Ishikawa (cell line): Measurements from ENCODE around the gene MAP2K3.

Experiments used
- CEBPB ChIP-seq: IDR thresholded peaks from 2 replicates; pipeline ENCODE4 v1.6.1; 2012
- CREB1 ChIP-seq: IDR thresholded peaks from 2 replicates; pipeline ENCODE4 v1.6.1; 2012; ENCODE audit warnings: low read depth
- EGR1 ChIP-seq: IDR thresholded peaks from 2 replicates; pipeline ENCODE4 v1.6.1; 2012
- EP300 ChIP-seq: IDR thresholded peaks from 2 replicates; pipeline ENCODE4 v1.6.1; 2012; ENCODE audit warnings: borderline replicate concordance
- FOXM1 ChIP-seq: IDR thresholded peaks from 2 replicates; pipeline ENCODE4 v1.6.1; 2012; ENCODE audit warnings: low read depth, borderline replicate concordance
- NFIC ChIP-seq: IDR thresholded peaks from 2 replicates; pipeline ENCODE4 v1.6.1; 2012
- RAD21 ChIP-seq: IDR thresholded peaks from 2 replicates; pipeline ENCODE4 v1.6.1; 2012; ENCODE audit warnings: low read depth
- REST ChIP-seq: IDR thresholded peaks from 2 replicates; pipeline ENCODE4 v1.6.1; 2012; ENCODE audit warnings: low read depth, mild to moderate bottlenecking
- TAF1 ChIP-seq: IDR thresholded peaks from 2 replicates; pipeline ENCODE4 v1.6.1; 2012; ENCODE audit warnings: low read depth, mild to moderate bottlenecking
- TCF12 ChIP-seq: IDR thresholded peaks from 2 replicates; pipeline ENCODE4 v1.6.1; 2012; ENCODE audit warnings: low read depth
- TEAD4 ChIP-seq: IDR thresholded peaks from 2 replicates; pipeline ENCODE4 v1.6.1; 2012
- USF1 ChIP-seq: IDR thresholded peaks from 2 replicates; pipeline ENCODE4 v1.6.1; 2012
- YY1 ChIP-seq: IDR thresholded peaks from 2 replicates; pipeline ENCODE4 v1.6.1; 2012; ENCODE audit warnings: low read depth
- ZBTB7A ChIP-seq: IDR thresholded peaks from 2 replicates; pipeline ENCODE4 v1.6.1; 2012; ENCODE audit warnings: low read depth
- TF ChIP-seq, protein P1 (sequence below): IDR thresholded peaks from 2 replicates; pipeline ENCODE4 v1.6.1; 2012

Gene MAP2K3

GRCh38 chr17:21363776-21364642 is 79.5 kb downstream of the MAP2K3 start:
- TF ChIP-seq EGR1: no peak
- TF ChIP-seq EP300: no peak
- no peak for TF ChIP-seq TEAD4
- no peak for TF ChIP-seq ZBTB7A
- TF ChIP-seq USF1: no peak
- TF ChIP-seq TCF12: no peak
- TF ChIP-seq CREB1: no peak
- no peak for TF ChIP-seq REST
- no peak for TF ChIP-seq CEBPB
- TF ChIP-seq, protein P1, sequence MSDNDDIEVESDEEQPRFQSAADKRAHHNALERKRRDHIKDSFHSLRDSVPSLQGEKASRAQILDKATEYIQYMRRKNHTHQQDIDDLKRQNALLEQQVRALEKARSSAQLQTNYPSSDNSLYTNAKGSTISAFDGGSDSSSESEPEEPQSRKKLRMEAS: no peak
- TF ChIP-seq FOXM1: no peak
- no peak for TF ChIP-seq NFIC
- no peak for TF ChIP-seq RAD21
- no peak for TF ChIP-seq YY1
- no peak for TF ChIP-seq TAF1
